Peyer's patch (tissue), 4 donors: ENCODE measurements around the gene LLPH.

ENCODE experiments used
- POLR2A ChIP-seq, 2 donors: fragments of 450-650 bp; IDR thresholded peaks; one replicate each; pipeline ENCODE4 v1.5.1; 2017; ENCODE audit warnings: antibody characterized with exemption in 2 of 2, mild to moderate bottlenecking in 2 of 2, moderate library complexity in 2 of 2
- TF ChIP-seq, protein P1 (sequence below), 6 experiments: fragments of 450-650 bp in 4 of 6; fragments of 200-600 bp in 2 of 6; sonication (generic) in 1 of 6; IDR thresholded peaks; one replicate each; pipeline ENCODE4 v1.5.1; 2017 to 2019; ENCODE audit warnings: antibody characterized with exemption in 6 of 6, mild to moderate bottlenecking in 3 of 6, moderate library complexity in 1 of 6

DNA sequence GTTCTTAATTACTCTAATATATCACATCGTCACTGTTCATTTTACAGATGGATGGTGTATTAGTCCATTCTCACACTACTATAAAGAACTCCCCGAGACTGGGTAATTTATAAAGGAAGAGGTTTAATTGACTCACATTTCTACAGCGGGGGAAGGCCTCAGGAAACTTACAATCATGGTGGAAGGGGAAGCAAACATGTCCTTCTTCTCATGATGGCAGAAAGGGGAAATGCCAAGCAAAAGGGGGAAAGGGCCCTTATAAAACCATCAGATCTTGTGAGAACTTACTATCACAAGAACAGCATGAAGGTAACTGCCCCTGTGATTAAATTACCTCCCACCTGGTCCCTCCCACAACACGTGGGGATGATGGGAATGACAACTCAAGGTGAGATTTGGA is 32.7 kb upstream of the LLPH start:
- no peak for TF ChIP-seq POLR2A (IDR thresholded peaks at IDR 0.05)
- TF ChIP-seq, protein P1, sequence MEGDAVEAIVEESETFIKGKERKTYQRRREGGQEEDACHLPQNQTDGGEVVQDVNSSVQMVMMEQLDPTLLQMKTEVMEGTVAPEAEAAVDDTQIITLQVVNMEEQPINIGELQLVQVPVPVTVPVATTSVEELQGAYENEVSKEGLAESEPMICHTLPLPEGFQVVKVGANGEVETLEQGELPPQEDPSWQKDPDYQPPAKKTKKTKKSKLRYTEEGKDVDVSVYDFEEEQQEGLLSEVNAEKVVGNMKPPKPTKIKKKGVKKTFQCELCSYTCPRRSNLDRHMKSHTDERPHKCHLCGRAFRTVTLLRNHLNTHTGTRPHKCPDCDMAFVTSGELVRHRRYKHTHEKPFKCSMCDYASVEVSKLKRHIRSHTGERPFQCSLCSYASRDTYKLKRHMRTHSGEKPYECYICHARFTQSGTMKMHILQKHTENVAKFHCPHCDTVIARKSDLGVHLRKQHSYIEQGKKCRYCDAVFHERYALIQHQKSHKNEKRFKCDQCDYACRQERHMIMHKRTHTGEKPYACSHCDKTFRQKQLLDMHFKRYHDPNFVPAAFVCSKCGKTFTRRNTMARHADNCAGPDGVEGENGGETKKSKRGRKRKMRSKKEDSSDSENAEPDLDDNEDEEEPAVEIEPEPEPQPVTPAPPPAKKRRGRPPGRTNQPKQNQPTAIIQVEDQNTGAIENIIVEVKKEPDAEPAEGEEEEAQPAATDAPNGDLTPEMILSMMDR (IDR thresholded peaks at IDR 0.05): no peak
